Activated T-helper 17 cell treated with anti-CD3 and anti-CD28 coated beads, Interleukin-2, amount 50 U/mL, for 72 hours (primary cell): ENCODE measurements around the gene SYCE1. TPM values are rescaled to one million over a fixed set of nuclear protein-coding genes. Genes with fewer than 3 reads are reported as not detected.
A peak's percentile ranks its signal among the peaks of the same experiment; 100 is the strongest.
"Not testable (repeated sequence)": the region's sequence is repeated elsewhere in the genome, so short reads cannot be mapped to it uniquely, and the experiment has no call there.

Experiments used
- ATAC-seq: fragments of 150-1000 bp; cut with Tn5 transposase; replicated peaks from 2 replicates; pipeline ENCODE4 v1.10.0; 2021; ENCODE audit warnings: mild to moderate bottlenecking, moderate library complexity
- H3K27ac Mint-ChIP-seq: one replicate; pipeline ENCODE4 v1.8.0; 2022; ENCODE audit warnings: mixed read lengths
- H3K27me3 Mint-ChIP-seq: one replicate; pipeline ENCODE4 v1.8.0; 2022; ENCODE audit warnings: mixed read lengths
- H3K36me3 Mint-ChIP-seq: one replicate; pipeline ENCODE4 v1.8.0; 2022; ENCODE audit warnings: low read depth, mild to moderate bottlenecking, mixed read lengths
- H3K4me1 Mint-ChIP-seq: one replicate; pipeline ENCODE4 v1.8.0; 2022; ENCODE audit warnings: mixed read lengths
- H3K4me3 Mint-ChIP-seq: one replicate; pipeline ENCODE4 v1.8.0; 2022; ENCODE audit warnings: mild to moderate bottlenecking, mixed read lengths
- H3K9me3 Mint-ChIP-seq: one replicate; pipeline ENCODE4 v1.8.0; 2022; ENCODE audit warnings: mixed read lengths
- total RNA-seq, 2 donors: library from RNA; stranded (reverse); gene quantifications; one replicate each; pipeline ENCODE4 v1.2.3, GENCODE V29; 2022

SYCE1 gene
- total RNA-seq, 2 donors from 2014 or later, result 0.29 to 0.69 TPM

- Mint-ChIP-seq H3K9me3 (peaks cover 11% of the 10 kb centered on the region), H3K27me3 (peaks cover 15% of the 10 kb centered on the region)
- H3K4me1 Mint-ChIP-seq, ATAC-seq, H3K4me3 Mint-ChIP-seq, H3K36me3 Mint-ChIP-seq, H3K27ac Mint-ChIP-seq: not testable (repeated sequence)
These were observed 4.4 kb upstream of the SYCE1 start for GRCh38 chr10:133569801-133570200.

GRCh38 chr10:133568831-133569527, 3.6 kb upstream of the SYCE1 start:
- H3K36me3 Mint-ChIP-seq, H3K4me3 Mint-ChIP-seq, H3K27ac Mint-ChIP-seq, ATAC-seq, H3K4me1 Mint-ChIP-seq: not testable (repeated sequence)
- peaks cover 11% of the 10 kb centered on the region for H3K9me3 Mint-ChIP-seq
- H3K27me3 Mint-ChIP-seq, result peaks cover 15% of the 10 kb centered on the region

DNA sequence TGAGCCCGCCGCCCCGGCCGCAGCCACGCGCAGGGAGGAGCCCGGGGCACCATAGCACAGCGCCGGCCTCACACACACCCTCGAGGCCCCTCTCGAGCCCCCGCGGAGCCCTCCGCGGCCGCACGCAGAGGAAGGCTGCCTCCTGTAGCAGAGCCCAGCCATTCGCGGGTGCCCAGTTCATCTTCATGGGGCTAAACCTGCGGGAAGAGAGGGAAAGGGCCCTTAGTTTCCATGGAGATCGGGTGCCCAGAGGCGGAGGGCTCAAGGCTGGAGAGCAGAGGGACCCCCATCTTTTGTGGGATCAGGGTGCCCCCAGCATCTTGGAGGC, 2.9 kb upstream of the SYCE1 start:
- no peak for ATAC-seq
- H3K4me1 Mint-ChIP-seq, result no peaks in the 10 kb centered on the region
- H3K4me3 Mint-ChIP-seq, result no peak overlapping the region
- peaks cover 5% of the 10 kb centered on the region for H3K9me3 Mint-ChIP-seq
- peaks cover 13% of the 10 kb centered on the region for H3K27me3 Mint-ChIP-seq
- no peak overlapping the region for H3K27ac Mint-ChIP-seq
- no peaks in the 10 kb centered on the region for H3K36me3 Mint-ChIP-seq

DNA sequence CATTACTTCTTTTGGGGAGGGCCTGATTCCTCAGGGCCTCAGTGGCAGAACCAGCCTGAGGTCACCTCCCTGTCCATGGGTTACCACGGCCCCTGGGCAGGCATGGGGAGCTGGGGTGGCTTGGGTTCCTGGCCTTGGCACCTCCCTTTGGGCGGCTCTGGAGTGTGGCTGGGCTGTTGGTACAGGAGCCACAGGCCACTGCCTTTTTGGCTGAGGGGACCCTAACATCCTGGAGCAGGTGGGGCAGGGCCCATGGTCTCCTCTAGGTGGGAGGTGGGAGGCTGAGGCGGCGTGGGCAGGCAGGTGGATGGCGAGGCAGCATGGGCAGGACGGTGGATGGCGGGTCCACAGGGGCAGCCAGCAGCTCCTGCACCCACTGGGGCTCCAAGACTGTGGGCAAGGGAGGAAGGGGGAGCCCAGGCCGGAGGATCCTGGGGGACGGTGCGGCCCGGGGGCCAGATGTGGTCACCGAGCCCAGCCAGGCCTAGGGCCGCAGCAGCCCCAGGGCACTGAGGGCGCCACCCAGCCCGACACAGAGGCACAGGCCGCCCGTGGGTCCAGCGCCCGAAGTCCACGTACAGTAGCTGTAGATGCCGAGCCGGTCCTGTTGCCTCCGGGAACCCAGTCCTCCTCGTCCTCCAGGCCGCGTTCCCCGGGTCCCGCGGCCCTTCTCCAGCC, 2.4 kb upstream of the SYCE1 start:
- H3K36me3 Mint-ChIP-seq, result no peaks in the 10 kb centered on the region
- no peak overlapping the region for H3K4me3 Mint-ChIP-seq
- H3K9me3 Mint-ChIP-seq, result peaks cover under 1% of the 10 kb centered on the region
- no peaks in the 10 kb centered on the region for H3K4me1 Mint-ChIP-seq
- no peak overlapping the region for H3K27ac Mint-ChIP-seq
- peaks cover 12% of the 10 kb centered on the region for H3K27me3 Mint-ChIP-seq
- no peak for ATAC-seq

DNA sequence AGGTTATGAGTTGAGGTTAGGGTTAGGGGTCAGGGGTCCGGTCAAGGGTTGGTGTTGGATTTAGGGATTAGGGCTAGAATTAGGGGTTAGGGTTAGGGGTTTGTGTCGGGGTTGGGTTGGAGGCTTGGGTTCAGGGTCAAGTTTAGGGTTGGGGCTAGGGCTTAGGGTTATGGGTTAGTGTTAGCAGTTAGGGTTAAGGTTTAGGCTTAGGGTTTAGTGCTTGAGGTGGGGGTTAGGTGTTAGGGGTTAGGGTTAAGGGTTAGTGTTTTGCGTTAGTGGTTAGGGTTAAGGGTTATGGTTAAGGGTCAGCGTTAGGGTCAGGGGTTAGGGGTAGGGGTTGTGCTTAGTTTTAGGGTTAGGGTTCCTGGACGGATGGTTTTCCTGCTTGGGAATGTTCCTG, 1.7 kb upstream of the SYCE1 start:
- Mint-ChIP-seq H3K4me3 (no peak overlapping the region), H3K4me1 (no peaks in the 10 kb centered on the region), H3K27ac (no peak overlapping the region), H3K9me3 (no peaks in the 10 kb centered on the region), H3K27me3 (peaks cover 14% of the 10 kb centered on the region), H3K36me3 (no peaks in the 10 kb centered on the region)
- ATAC-seq, result no peak

GRCh38 chr10:133564816-133565215, 567 bp downstream of the SYCE1 start:
- no peak overlapping the region for H3K4me3 Mint-ChIP-seq
- H3K9me3 Mint-ChIP-seq, result no peaks in the 10 kb centered on the region
- H3K27ac Mint-ChIP-seq, result no peak overlapping the region
- no peaks in the 10 kb centered on the region for H3K4me1 Mint-ChIP-seq
- H3K36me3 Mint-ChIP-seq, result no peaks in the 10 kb centered on the region
- ATAC-seq, result no peak
- peaks cover 15% of the 10 kb centered on the region for H3K27me3 Mint-ChIP-seq

- no peaks in the 10 kb centered on the region for H3K9me3 Mint-ChIP-seq
These were observed 6.2 kb downstream of the SYCE1 start for GRCh38 chr10:133559216-133559615.

DNA sequence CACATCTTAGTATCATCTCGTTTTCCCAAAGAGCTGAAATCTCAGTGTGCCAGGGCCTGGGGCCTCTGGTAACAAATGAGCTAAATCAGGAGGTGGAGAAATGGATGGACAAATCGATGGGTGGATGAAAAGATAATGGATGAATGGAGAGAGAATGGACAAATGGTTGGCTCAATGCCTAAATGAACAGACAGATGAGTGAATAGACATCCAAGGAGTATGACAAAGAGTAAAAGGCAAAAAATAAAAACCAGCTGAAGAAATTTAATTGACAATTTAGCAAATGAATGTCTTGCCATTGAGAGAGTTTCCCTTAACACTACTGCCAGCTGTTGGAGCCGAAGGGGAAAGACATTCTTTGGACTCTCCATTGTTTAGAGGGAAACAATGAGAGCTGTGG, 8.0 kb downstream of the SYCE1 start:
- Mint-ChIP-seq H3K27ac (no peak overlapping the region), H3K4me1 (no peaks in the 10 kb centered on the region), H3K27me3 (peaks cover 17% of the 10 kb centered on the region), H3K9me3 (no peaks in the 10 kb centered on the region), H3K4me3 (no peak overlapping the region), H3K36me3 (no peaks in the 10 kb centered on the region)
- ATAC-seq, result no peak

More at GRCh38 chr10:133559216-133559615, 6.2 kb downstream of the SYCE1 start:
- no peaks in the 10 kb centered on the region for H3K4me1 Mint-ChIP-seq
- peaks cover 17% of the 10 kb centered on the region for H3K27me3 Mint-ChIP-seq
- ATAC-seq, result no peak
- no peak overlapping the region for H3K4me3 Mint-ChIP-seq
- no peaks in the 10 kb centered on the region for H3K36me3 Mint-ChIP-seq
- no peak overlapping the region for H3K27ac Mint-ChIP-seq

GRCh38 chr10:133555521-133555920, 9.9 kb downstream of the SYCE1 start:
- Mint-ChIP-seq H3K27me3 (peaks cover 14% of the 10 kb centered on the region), H3K9me3 (no peaks in the 10 kb centered on the region), H3K27ac (no peak overlapping the region), H3K4me3 (no peak overlapping the region), H3K4me1 (no peaks in the 10 kb centered on the region), H3K36me3 (no peaks in the 10 kb centered on the region)
- no peak for ATAC-seq

- Mint-ChIP-seq H3K9me3 (no peaks in the 10 kb centered on the region), H3K4me3 (no peak overlapping the region), H3K4me1 (no peaks in the 10 kb centered on the region), H3K27me3 (peaks cover 13% of the 10 kb centered on the region), H3K36me3 (no peaks in the 10 kb centered on the region), H3K27ac (no peak overlapping the region)
- ATAC-seq, result no peak
These were observed 10.8 kb downstream of the SYCE1 start for GRCh38 chr10:133554600-133554999.

DNA sequence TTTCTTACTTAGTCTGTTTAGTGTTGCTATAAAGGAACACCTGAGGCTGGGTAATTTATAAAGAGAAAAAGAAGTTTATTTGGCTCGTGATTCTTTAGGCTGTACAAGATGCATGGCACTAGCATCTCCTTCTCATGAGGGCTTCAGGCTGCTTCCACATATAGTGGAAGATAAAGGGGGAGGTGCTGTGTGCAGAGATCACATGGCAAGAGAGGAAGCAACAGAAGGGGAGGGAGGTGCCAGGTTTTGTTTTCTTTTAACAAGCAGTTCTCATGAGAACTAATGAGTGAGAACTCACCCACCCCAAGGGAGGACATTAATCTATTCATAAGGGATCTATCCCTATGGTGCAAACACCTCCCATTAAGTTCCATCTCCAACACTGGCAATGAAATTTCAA, 20.9 kb downstream of the SYCE1 start:
- Mint-ChIP-seq H3K36me3 (no peaks in the 10 kb centered on the region), H3K4me3 (no peak overlapping the region), H3K9me3 (peaks cover 5% of the 10 kb centered on the region), H3K27ac (no peak overlapping the region), H3K27me3 (peaks cover 10% of the 10 kb centered on the region), H3K4me1 (peaks cover 6% of the 10 kb centered on the region)
- ATAC-seq, result no peak

DNA sequence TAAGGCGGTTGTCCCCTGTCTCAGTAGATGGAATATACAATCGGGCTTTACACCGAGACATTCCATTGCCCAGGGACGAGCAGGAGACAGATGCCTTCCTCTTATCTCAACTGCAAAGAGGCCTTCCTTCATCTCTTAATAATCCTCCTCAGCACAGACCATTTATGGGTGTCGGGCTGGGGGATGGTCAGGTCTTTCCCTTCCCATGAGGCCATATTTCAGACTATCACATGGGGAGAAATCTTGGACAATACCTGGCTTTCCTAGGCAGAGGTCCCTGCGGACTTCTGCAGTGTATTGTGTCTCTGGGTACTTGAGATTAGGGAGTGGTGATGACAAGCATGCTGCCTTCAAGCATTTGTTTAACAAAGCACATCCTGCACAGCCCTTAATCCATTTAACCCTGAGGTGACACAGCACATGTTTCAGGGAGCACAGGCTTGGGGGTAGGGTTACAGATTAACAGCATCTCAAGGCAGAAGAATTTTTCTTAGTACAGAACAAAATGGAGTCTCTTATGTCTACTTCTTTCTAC, 23.9 kb downstream of the SYCE1 start:
- H3K9me3 Mint-ChIP-seq, H3K27ac Mint-ChIP-seq, H3K4me1 Mint-ChIP-seq, H3K4me3 Mint-ChIP-seq, H3K36me3 Mint-ChIP-seq, ATAC-seq, H3K27me3 Mint-ChIP-seq: not testable (repeated sequence)

- no peaks in the 10 kb centered on the region for H3K9me3 Mint-ChIP-seq
- H3K4me1 Mint-ChIP-seq, result no peaks in the 10 kb centered on the region
- ATAC-seq, result no peak
- peaks cover 8% of the 10 kb centered on the region for H3K36me3 Mint-ChIP-seq
- H3K27me3 Mint-ChIP-seq, result no peaks in the 10 kb centered on the region
- no peak overlapping the region for H3K4me3 Mint-ChIP-seq
- H3K27ac Mint-ChIP-seq, result peak overlapping the region; percentile 24
These were observed 27.5 kb downstream of the SYCE1 start for GRCh38 chr10:133537546-133538545.

DNA sequence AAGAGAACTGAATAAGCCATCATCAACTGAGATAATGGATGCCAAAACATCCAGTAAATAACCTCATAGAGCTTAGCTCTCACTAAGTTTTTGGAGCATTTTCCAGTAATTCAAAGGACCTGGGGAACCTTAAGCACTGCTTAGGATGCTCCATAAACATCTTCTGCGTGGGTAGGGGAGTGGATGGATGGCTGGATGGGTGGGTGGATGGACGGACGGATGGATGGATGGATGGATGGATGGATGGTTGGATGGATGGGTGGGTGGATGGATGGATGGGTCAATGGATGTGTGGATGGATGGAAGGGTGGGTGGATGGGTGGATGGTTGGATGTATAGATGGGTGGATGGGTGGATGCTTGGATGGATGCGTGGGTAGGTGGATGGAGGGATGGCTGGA, 29.2 kb downstream of the SYCE1 start:
- Mint-ChIP-seq H3K27ac (no peak overlapping the region), H3K4me1 (no peaks in the 10 kb centered on the region), H3K9me3 (no peaks in the 10 kb centered on the region), H3K4me3 (no peak overlapping the region), H3K27me3 (no peaks in the 10 kb centered on the region), H3K36me3 (peaks cover 8% of the 10 kb centered on the region)
- ATAC-seq, result no peak
